Suprapubic skin (tissue), 4 donors: Measurements from ENCODE around the gene AADAC. TPM values are rescaled to one million over a fixed set of nuclear protein-coding genes. Genes with fewer than 3 reads are reported as not detected.

Experiments used
- DNase-seq, 2 donors: peaks; one replicate each; pipeline ENCODE4 v3.0.0-alpha.2; 2019; ENCODE audit warnings: low spot score in 2 of 2
- H3K27ac ChIP-seq: fragments of 200-600 bp; sonication (generic); one replicate; pipeline ENCODE4 v1.5.1; 2019
- H3K27me3 ChIP-seq: fragments of 200-600 bp; sonication (generic); one replicate; pipeline ENCODE4 v1.5.1; 2019
- H3K36me3 ChIP-seq: fragments of 200-600 bp; sonication (generic); one replicate; pipeline ENCODE4 v1.5.1; 2019
- H3K4me1 ChIP-seq: fragments of 200-600 bp; sonication (generic); one replicate; pipeline ENCODE4 v1.5.1; 2019
- H3K4me3 ChIP-seq: fragments of 200-600 bp; sonication (generic); one replicate; pipeline ENCODE4 v1.5.1; 2019; ENCODE audit warnings: mild to moderate bottlenecking
- H3K9me3 ChIP-seq: fragments of 200-600 bp; sonication (generic); one replicate; pipeline ENCODE4 v1.5.1; 2019
- CTCF ChIP-seq, 2 donors: fragments of 200-600 bp in 1 of 2; fragments of 450-650 bp in 1 of 2; sonication (generic) in 1 of 2; IDR thresholded peaks; one replicate each; pipeline ENCODE4 v1.5.1; 2016 to 2019; ENCODE audit warnings: antibody characterized with exemption in 2 of 2, mild to moderate bottlenecking in 1 of 2, moderate library complexity in 1 of 2
- EP300 ChIP-seq: sonication (generic); formaldehyde crosslinking; IDR thresholded peaks from one replicate; pipeline ENCODE4 v1.6.1; 2017; ENCODE audit warnings: antibody characterized with exemption
- POLR2A ChIP-seq, 2 donors: fragments of 450-650 bp; IDR thresholded peaks; one replicate each; pipeline ENCODE4 v1.6.1; 2017; ENCODE audit warnings: antibody characterized with exemption in 2 of 2, mild to moderate bottlenecking in 2 of 2, moderate library complexity in 2 of 2
- POLR2AphosphoS5 ChIP-seq, 3 donors: sonication (generic); formaldehyde crosslinking; IDR thresholded peaks; one replicate each; pipeline ENCODE4 v1.6.1; 2017; ENCODE audit warnings: antibody characterized with exemption in 3 of 3
- WGBS: methylation state at CpG from one replicate; pipeline ENCODE4 v1.1.5; 2018; 5-methylcytosine and 5-hydroxymethylcytosine counted together
- total RNA-seq, 4 donors: library from RNA; depleted of rRNA; stranded (reverse); fragments of >200 nt; gene quantifications; one replicate each; pipeline ENCODE4 v1.1.0, GENCODE V29; 2016

Gene AADAC
- total RNA-seq, 4 donors from 2014 or later: 2.7 to 19.1 (median 14.0) TPM

- WGBS: 82% methylated on average over 2 of the region's 2 CpGs
- peaks cover 22% of the 10 kb centered on the region for H3K4me1 ChIP-seq
- TF ChIP-seq POLR2AphosphoS5 (IDR thresholded peaks at IDR 0.05): no peak
- no peak for TF ChIP-seq EP300
- TF ChIP-seq POLR2A (IDR thresholded peaks at IDR 0.05): no peak
- TF ChIP-seq CTCF (IDR thresholded peaks at IDR 0.05): no peak
- H3K36me3 ChIP-seq: no peaks in the 10 kb centered on the region
- H3K9me3 ChIP-seq: no peaks in the 10 kb centered on the region
- no peak overlapping the region for H3K27ac ChIP-seq
- DNase-seq: no peak
- no peaks in the 10 kb centered on the region for H3K27me3 ChIP-seq
- H3K4me3 ChIP-seq: no peak overlapping the region
Observed at GRCh38 chr3:151769175-151769574, 44.7 kb upstream of the AADAC start.

- 42% methylated on average over 4 of the region's 4 CpGs for WGBS
- H3K36me3 ChIP-seq: no peaks in the 10 kb centered on the region
- peak overlapping the region; percentile 57 for H3K27ac ChIP-seq
- H3K27me3 ChIP-seq: no peaks in the 10 kb centered on the region
- no peak for TF ChIP-seq POLR2AphosphoS5 (IDR thresholded peaks at IDR 0.05)
- no peak for TF ChIP-seq EP300
- TF ChIP-seq POLR2A (IDR thresholded peaks at IDR 0.05): no peak
- TF ChIP-seq CTCF (IDR thresholded peaks at IDR 0.05): no peak
- no peaks in the 10 kb centered on the region for H3K9me3 ChIP-seq
- H3K4me3 ChIP-seq: no peak overlapping the region
- peaks cover 25% of the 10 kb centered on the region for H3K4me1 ChIP-seq
- DNase-seq: peak in 1 of 2 donors; percentile 64
Observed at GRCh38 chr3:151770956-151771355, 43.0 kb upstream of the AADAC start.

GRCh38 chr3:151772825-151773480 is 41.0 kb upstream of the AADAC start:
- Histone ChIP-seq H3K27ac (no peak overlapping the region), H3K36me3 (no peaks in the 10 kb centered on the region), H3K4me3 (no peak overlapping the region), H3K4me1 (peaks cover 25% of the 10 kb centered on the region), H3K27me3 (no peaks in the 10 kb centered on the region), H3K9me3 (no peaks in the 10 kb centered on the region)
- WGBS: 90% methylated on average over 4 of the region's 4 CpGs
- DNase-seq: no peak
- TF ChIP-seq EP300: no peak
- no peak for TF ChIP-seq CTCF (IDR thresholded peaks at IDR 0.05)
- no peak for TF ChIP-seq POLR2AphosphoS5 (IDR thresholded peaks at IDR 0.05)
- no peak for TF ChIP-seq POLR2A (IDR thresholded peaks at IDR 0.05)

- 87% methylated on average over 1 of the region's 1 CpG for WGBS
- no peaks in the 10 kb centered on the region for H3K9me3 ChIP-seq
- TF ChIP-seq POLR2AphosphoS5 (IDR thresholded peaks at IDR 0.05) (no peak), CTCF (IDR thresholded peaks at IDR 0.05) (no peak), EP300 (no peak), POLR2A (IDR thresholded peaks at IDR 0.05) (no peak)
Observed at GRCh38 chr3:151774235-151774634, 39.7 kb upstream of the AADAC start.

GRCh38 chr3:151774910-151775309 is 39.0 kb upstream of the AADAC start:
- H3K27ac ChIP-seq: no peak overlapping the region
- TF ChIP-seq EP300: no peak
- TF ChIP-seq CTCF (IDR thresholded peaks at IDR 0.05): no peak
- TF ChIP-seq POLR2AphosphoS5 (IDR thresholded peaks at IDR 0.05): no peak
- TF ChIP-seq POLR2A (IDR thresholded peaks at IDR 0.05): no peak
- peaks cover 19% of the 10 kb centered on the region for H3K4me1 ChIP-seq

More at GRCh38 chr3:151774235-151774634, 39.7 kb upstream of the AADAC start:
- H3K4me1 ChIP-seq: peaks cover 25% of the 10 kb centered on the region
- no peak overlapping the region for H3K4me3 ChIP-seq
- no peak overlapping the region for H3K27ac ChIP-seq
- DNase-seq: no peak
- no peaks in the 10 kb centered on the region for H3K27me3 ChIP-seq
- no peaks in the 10 kb centered on the region for H3K36me3 ChIP-seq

More at GRCh38 chr3:151774910-151775309, 39.0 kb upstream of the AADAC start:
- Histone ChIP-seq H3K36me3 (no peaks in the 10 kb centered on the region), H3K4me3 (no peak overlapping the region), H3K9me3 (no peaks in the 10 kb centered on the region), H3K27me3 (no peaks in the 10 kb centered on the region)
- DNase-seq: no peak
